HG03066 (cell line): ENCODE measurements around the gene GALNT18.

Experiments used
- ATAC-seq: cut with Tn5 transposase; IDR thresholded peaks from one replicate; pipeline ENCODE4 v1.9.1; 2021; ENCODE audit warnings: low read depth; ENCODE audit not compliant: unreplicated experiment

Gene GALNT18

DNA sequence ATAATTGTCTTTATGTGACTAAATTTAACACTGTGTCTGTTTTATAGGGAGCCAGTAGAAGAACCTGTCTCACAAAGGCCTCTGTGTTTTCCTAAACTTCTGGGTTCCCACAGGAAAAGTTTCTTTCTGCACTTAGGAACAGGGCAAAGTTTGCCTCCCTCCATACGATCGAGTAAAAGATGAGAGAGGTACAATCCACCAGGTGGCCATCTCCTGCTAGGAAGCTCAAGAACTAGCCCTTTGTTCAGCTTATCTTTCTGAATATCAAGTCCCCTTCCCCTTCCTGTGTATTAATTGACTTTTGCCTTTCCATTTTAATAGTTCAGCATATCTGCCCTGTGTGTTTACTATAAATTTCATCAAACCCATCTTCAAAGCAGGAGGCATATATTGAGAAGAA, 286.8 kb downstream of the GALNT18 start:
- ATAC-seq: no peak

DNA sequence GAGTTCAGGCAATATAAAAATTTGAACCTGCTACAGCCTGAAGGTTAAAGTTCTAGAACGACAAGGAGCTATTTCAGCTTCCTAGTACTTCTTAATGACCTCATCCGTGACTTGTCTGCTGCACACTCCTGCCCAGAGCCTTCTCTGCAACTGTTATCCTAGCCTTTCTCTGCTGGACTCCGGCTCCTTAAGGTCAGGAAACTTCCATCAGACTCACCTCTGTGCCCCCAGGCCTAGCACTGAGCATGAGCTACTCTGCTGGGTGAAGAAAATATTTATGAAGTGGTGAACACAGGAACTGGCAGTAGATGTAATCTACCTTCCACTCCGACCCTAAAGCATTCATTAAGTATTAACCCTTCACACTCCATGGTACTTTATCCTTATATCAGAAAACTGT, 287.2 kb downstream of the GALNT18 start:
- no peak for ATAC-seq

- no peak for ATAC-seq
These were observed 289.6 kb downstream of the GALNT18 start for GRCh38 chr11:11332141-11332710.

DNA sequence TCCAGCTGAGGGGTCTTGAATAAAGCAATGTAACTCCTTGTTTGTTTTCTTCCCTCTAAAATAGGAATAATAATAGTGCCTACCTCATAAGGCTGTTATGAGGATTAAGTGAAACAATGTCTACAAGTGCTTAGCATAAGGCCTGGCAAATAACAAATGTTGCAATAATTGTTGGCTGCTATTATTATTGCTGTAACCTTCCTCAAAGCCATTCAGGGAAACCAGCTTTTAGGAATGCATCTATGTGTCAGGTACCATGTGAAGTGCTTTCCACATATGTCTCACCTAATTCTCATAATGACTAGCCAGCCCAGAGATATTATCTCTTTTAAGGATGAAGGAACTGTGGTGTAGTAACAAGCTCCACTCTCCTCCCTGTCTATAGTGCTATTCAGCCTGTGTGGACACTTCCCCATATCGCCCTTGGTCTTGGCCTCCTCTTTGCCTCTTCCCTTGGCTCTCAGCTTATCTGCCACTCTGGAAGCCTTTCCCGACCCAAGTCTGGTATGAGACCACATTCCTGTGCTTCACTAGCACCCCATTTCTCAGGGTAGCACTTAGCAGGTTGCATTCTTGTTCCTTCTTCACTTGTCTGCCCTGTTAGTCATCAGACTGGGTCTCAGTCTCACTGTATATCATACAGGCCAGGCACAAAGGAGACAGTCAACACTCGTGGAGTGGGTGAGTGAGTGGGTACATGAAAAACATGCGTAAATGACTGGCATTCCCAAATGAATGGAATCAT, 292.6 kb downstream of the GALNT18 start:
- ATAC-seq: no peak

DNA sequence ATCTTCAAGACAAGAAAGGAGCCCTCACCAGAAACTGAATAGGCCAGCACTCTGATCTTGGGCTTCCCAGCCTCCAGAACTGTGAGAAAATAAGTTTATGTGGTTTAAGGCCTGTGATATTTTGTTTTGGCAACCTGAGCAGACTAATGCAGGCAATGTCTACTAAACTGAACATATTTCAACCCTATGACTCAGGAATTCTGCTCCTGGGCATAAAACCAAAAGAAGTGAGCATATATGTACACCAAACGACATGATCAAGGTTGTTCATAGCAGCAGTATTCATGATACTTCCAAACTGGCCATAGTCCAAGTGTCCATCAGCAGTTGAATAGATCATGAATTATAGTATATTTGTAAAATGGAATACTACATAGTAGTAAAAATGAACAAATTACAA, 297.7 kb downstream of the GALNT18 start:
- ATAC-seq: no peak

DNA sequence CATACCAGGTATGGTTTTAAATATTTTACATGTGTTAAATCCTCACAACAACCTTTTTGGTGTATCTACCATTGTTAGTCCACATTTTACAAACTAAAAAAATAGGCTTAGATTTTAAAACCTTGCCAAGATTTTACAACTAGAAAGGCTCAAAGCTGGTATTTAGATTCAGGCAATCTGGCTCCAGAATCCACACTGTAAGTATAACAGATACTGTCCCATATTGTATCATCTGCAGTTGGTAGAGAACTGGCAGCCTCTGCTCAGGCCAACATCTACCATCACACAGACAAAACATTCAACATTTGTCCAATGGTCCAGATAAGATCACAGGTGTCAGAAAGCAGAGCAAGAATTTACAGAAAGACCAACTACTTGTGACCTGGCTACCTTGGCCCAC, 299.7 kb downstream of the GALNT18 start:
- ATAC-seq: no peak

DNA sequence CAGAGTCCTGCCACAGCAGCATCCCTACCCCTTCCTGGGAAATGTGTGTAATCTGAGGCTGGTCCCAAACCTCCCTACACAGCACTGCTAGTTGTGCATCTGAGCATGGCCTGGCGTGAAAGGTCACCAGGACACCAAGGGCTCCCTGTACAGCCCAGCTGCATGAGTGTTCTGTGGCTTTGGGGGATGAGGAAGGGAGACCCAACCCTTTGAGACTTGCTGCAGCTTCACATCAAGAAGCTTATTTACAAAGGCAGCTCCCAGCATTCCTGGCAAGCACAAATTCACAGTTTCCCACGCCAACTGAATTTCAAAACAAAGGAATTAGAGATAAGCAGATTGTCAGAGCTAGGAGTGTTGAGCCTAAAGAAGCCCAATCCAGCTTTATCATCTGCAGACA, 301.0 kb downstream of the GALNT18 start:
- ATAC-seq: no peak

- no peak for ATAC-seq
These were observed 302.8 kb downstream of the GALNT18 start for GRCh38 chr11:11318961-11319360.

DNA sequence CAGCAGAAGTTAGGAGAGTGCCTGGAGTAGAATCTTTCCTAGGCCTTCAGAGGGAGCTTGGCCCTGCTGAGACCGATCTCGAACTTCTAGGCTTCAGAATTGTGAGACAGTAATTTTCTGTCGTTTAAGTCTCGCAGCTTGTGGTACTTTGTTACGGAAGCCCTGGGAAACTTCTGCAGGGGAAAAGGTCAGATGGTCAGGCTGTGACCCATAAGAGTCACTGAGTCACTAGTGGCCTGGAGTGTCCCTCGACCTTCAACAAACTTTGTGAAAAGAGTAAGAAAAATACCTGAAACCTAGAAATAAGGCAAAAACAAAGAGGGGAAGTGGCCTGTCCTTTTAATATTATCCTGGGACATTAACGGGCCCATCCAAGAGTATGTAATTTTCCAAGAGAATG, 303.3 kb downstream of the GALNT18 start:
- no peak for ATAC-seq

DNA sequence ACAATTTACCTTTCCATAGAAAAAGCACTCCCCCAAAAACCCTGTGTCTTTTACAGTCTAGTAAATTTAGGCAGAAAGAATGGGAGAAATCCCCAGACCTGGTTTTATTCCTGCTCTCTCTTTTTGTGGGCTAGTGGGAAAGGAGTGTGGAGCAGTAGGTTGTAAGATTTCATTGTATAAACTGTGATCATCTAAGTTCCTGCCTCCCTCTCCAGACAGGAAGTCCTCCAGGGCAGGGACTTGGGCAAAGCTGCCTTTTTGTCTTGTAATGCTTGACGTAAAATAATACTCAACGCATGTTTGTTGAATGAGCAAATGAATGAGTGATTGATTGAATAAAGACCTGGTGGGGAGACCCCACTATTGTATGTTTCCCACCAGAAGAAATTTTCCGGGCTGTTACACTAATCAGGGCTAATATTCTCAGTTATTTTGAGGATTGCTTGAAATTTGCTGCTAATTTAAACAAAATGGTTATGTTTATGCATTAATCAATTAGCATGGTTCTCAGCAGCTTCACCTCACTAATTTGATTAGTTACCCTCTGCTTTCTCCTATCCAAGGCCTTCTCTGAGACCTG, 305.1 kb downstream of the GALNT18 start:
- ATAC-seq: no peak

GRCh38 chr11:11313902-11314692, 307.7 kb downstream of the GALNT18 start:
- ATAC-seq: no peak

DNA sequence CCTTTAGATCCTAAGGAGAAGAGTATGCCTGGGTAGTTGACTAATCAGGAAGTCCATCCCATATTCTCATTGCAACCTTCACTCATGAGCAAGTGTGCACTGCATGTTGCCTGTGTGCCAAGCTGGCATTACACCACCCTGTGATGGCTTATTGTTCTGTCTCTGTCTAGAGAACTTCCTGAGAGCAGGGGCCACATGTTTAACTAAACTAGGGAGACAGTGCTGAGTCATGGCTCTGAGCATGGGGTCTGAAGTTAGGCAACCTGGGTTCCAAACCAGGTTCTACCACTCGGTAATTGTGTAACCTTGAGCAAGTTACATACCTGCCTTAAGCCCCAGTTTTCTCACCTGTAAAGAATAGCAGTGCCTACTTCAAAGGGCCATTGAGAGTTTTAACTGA, 308.4 kb downstream of the GALNT18 start:
- no peak for ATAC-seq

- no peak for ATAC-seq
These were observed 309.1 kb downstream of the GALNT18 start for GRCh38 chr11:11312738-11313137.

GRCh38 chr11:11311169-11311568, 310.6 kb downstream of the GALNT18 start:
- no peak for ATAC-seq

DNA sequence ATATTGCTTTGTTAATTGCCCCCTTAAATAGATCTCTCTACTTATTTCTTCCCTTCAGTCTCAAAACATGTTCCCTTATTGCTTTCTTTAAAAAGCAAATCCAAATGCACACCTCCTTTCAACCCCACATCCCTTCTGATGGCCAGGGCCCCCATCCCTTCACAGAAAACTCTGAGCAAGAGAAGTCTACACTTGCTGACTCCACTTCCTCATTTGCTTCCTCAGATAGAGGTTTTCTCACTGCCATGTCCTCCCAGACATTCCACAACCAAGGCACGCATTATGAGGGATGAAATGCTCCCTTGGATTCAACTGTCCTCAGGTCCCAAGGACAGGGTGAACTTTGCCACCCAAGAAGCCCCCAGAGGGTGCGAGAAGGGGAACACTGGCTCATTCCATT, 311.9 kb downstream of the GALNT18 start:
- ATAC-seq: no peak

GRCh38 chr11:11308249-11308648, 313.6 kb downstream of the GALNT18 start:
- ATAC-seq: no peak

- no peak for ATAC-seq
These were observed 314.9 kb downstream of the GALNT18 start for GRCh38 chr11:11306855-11307254.

GRCh38 chr11:11304550-11304949, 317.3 kb downstream of the GALNT18 start:
- no peak for ATAC-seq

DNA sequence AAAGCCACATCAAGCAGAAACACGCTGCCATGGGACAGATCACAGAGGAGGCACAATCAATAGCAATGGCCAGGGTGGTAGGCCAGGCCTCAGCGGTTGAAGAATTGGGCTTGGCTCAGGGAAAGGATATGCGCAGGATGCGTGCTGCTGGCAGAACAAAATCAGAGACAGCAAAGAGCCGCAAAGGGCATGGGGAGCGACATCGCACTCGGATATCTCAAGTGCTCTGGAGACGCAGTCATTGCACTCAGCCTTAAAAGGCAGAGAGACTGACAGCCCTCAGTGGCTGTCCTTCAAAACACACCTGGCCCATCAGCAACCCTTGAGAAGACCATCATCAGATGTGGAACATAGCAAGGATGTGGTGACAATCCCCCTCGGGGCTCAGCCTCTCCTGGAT, 319.2 kb downstream of the GALNT18 start:
- ATAC-seq: no peak

- no peak for ATAC-seq
These were observed 320.6 kb downstream of the GALNT18 start for GRCh38 chr11:11301212-11301611.

- ATAC-seq: no peak
These were observed 324.2 kb downstream of the GALNT18 start for GRCh38 chr11:11297578-11297977.
